Vagina (tissue), 2 donors: ENCODE results near the gene ZDHHC22.

Source experiments
- CTCF ChIP-seq, 3 experiments: fragments of 450-650 bp in 2 of 3; fragments of 200-600 bp in 1 of 3; sonication (generic) in 1 of 3; IDR thresholded peaks; one replicate each; pipeline ENCODE4 v1.5.1; 2017 to 2019; ENCODE audit warnings: antibody characterized with exemption in 3 of 3, mild to moderate bottlenecking in 2 of 3, moderate library complexity in 2 of 3
- POLR2A ChIP-seq, 2 donors: fragments of 450-650 bp; IDR thresholded peaks; one replicate each; pipeline ENCODE4 v1.6.1; 2017; ENCODE audit warnings: antibody characterized with exemption in 2 of 2, mild to moderate bottlenecking in 2 of 2, moderate library complexity in 2 of 2

GRCh38 chr14:77126461-77126990, 15.1 kb downstream of the ZDHHC22 start:
- TF ChIP-seq POLR2A (IDR thresholded peaks at IDR 0.05) (no peak), CTCF (IDR thresholded peaks at IDR 0.05) (no peak)
